IMR-90 (cell line): Measurements from ENCODE around the gene NF1. TPM values are rescaled to one million over a fixed set of nuclear protein-coding genes. Genes with fewer than 3 reads are reported as not detected.

Source experiments
- ATAC-seq: fragments of 200-7000 bp; cut with Tn5 transposase; 2 replicates; pipeline ENCODE4 v1.9.1; 2020; ENCODE audit warnings: low read depth, mild to moderate bottlenecking, moderate library complexity
- BruUV-seq: library from RNA; stranded (reverse); fragments of 400-500 nt; replicated peaks from 2 replicates; lab custom pipeline; 2021; lab: Mats Ljungman, UMichigan
- CTCF ChIA-PET: fragments of 300-600 bp; formaldehyde crosslinking; extraction: SDS; loops from one replicate; lab custom pipeline; 2021; ENCODE audit warnings: antibody characterized with exemption; lab: Yijun Ruan, JAX
- POLR2A ChIA-PET: fragments of 300-600 bp; sonication (Branson Sonifier 250); formaldehyde crosslinking; loops from one replicate; lab custom pipeline; 2022; ENCODE audit warnings: antibody characterized with exemption; ENCODE audit not compliant: unreplicated experiment; lab: Charles Lee
- DNase-seq: peaks from one replicate; pipeline ENCODE4 v3.0.0; 2013
- H2AFZ ChIP-seq: replicated peaks from 2 replicates; pipeline ENCODE3; 2013; ENCODE audit warnings: low read length, mild to moderate bottlenecking; ENCODE audit not compliant: poor library complexity
- H2AK5ac ChIP-seq: 2 replicates; pipeline ENCODE4 v1.6.1; 2013; ENCODE audit warnings: low read depth, low read length, inconsistent platforms
- H2AK9ac ChIP-seq: replicated peaks from 2 replicates; pipeline ENCODE3; 2013; ENCODE audit warnings: mild to moderate bottlenecking, low read depth, low read length, moderate library complexity; ENCODE audit not compliant: poor library complexity
- H2BK120ac ChIP-seq: 2 replicates; pipeline ENCODE4 v1.6.1; 2013; ENCODE audit warnings: low read depth, low read length, inconsistent platforms
- H2BK15ac ChIP-seq: 3 replicates; pipeline ENCODE4 v1.6.1; 2013; ENCODE audit warnings: low read depth, low read length, inconsistent platforms
- H2BK20ac ChIP-seq: 2 replicates; pipeline ENCODE4 v1.6.1; 2013; ENCODE audit warnings: low read depth, mild to moderate bottlenecking, inconsistent platforms, low read length, moderate library complexity
- H2BK5ac ChIP-seq: 2 replicates; pipeline ENCODE4 v1.6.1; 2013; ENCODE audit warnings: mild to moderate bottlenecking, low read depth, low read length, inconsistent platforms; ENCODE audit not compliant: poor library complexity, severe bottlenecking
- H3K14ac ChIP-seq: replicated peaks from 2 replicates; pipeline ENCODE4 v1.6.1; 2013; ENCODE audit warnings: low read depth, low read length, inconsistent platforms
- H3K18ac ChIP-seq: 2 replicates; pipeline ENCODE4 v1.6.1; 2013; ENCODE audit warnings: low read depth, low read length, control low read depth
- H3K23ac ChIP-seq: 2 replicates; pipeline ENCODE4 v1.6.1; 2013; ENCODE audit warnings: low read depth, low read length, inconsistent platforms
- H3K27ac ChIP-seq: 2 replicates; pipeline ENCODE4 v1.5.1; 2013; ENCODE audit warnings: mild to moderate bottlenecking, control low read depth, low read length; ENCODE audit not compliant: insufficient read depth
- H3K27me3 ChIP-seq: 2 replicates; pipeline ENCODE4 v1.6.1; 2013; ENCODE audit warnings: low read length; ENCODE audit not compliant: control insufficient read depth, insufficient read depth
- H3K36me3 ChIP-seq: 2 replicates; pipeline ENCODE4 v1.6.1; 2013; ENCODE audit warnings: low read length, mixed read lengths; ENCODE audit not compliant: control insufficient read depth, insufficient read depth
- H3K4ac ChIP-seq: 2 replicates; pipeline ENCODE4 v1.6.1; 2013; ENCODE audit warnings: low read depth, low read length, inconsistent platforms
- H3K4me1 ChIP-seq: 2 replicates; pipeline ENCODE4 v1.6.1; 2013; ENCODE audit warnings: low read length, mixed read lengths; ENCODE audit not compliant: control insufficient read depth, insufficient read depth
- H3K4me2 ChIP-seq: 2 replicates; pipeline ENCODE4 v1.6.1; 2013; ENCODE audit warnings: low read depth, mild to moderate bottlenecking, control low read depth, low read length, moderate library complexity
- H3K4me3 ChIP-seq: 2 replicates; pipeline ENCODE4 v1.5.1; 2013; ENCODE audit warnings: low read depth, mild to moderate bottlenecking, control low read depth, low read length, moderate library complexity; ENCODE audit not compliant: insufficient read depth
- H3K56ac ChIP-seq: 2 replicates; pipeline ENCODE4 v1.6.1; 2013; ENCODE audit warnings: low read length, inconsistent platforms; ENCODE audit not compliant: insufficient read depth; ENCODE audit errors: extremely low read depth
- H3K79me1 ChIP-seq, 2 experiments: 2 replicates each; pipeline ENCODE4 v1.6.1; 2013; ENCODE audit warnings: low read length in 2 of 2, inconsistent platforms in 1 of 2, low read depth in 1 of 2
- H3K9ac ChIP-seq: 2 replicates; pipeline ENCODE4 v1.6.1; 2013; ENCODE audit warnings: low read depth, low read length, control low read depth
- H3K9me1 ChIP-seq: 2 replicates; pipeline ENCODE4 v1.6.1; 2013; ENCODE audit warnings: low read length, inconsistent platforms; ENCODE audit not compliant: insufficient read depth
- H3K9me3 ChIP-seq: 2 replicates; pipeline ENCODE4 v1.6.1; 2013; ENCODE audit warnings: low read length; ENCODE audit not compliant: control insufficient read depth, insufficient read depth
- H4K20me1 ChIP-seq: 2 replicates; pipeline ENCODE4 v1.6.1; 2013; ENCODE audit warnings: low read length, inconsistent platforms; ENCODE audit not compliant: insufficient read depth
- H4K5ac ChIP-seq: 2 replicates; pipeline ENCODE4 v1.6.1; 2013; ENCODE audit warnings: mild to moderate bottlenecking, low read depth, low read length, control low read depth
- H4K8ac ChIP-seq, 2 experiments: 2 replicates each; pipeline ENCODE4 v1.6.1; 2013; ENCODE audit warnings: low read depth in 2 of 2, low read length in 2 of 2, control low read depth in 1 of 2, inconsistent platforms in 1 of 2
- H4K91ac ChIP-seq: 2 replicates; pipeline ENCODE4 v1.6.1; 2013; ENCODE audit warnings: low read depth, low read length, inconsistent platforms; ENCODE audit not compliant: insufficient read depth
- ELK1 ChIP-seq: fragments of 150-350 bp; IDR thresholded peaks from 2 replicates; pipeline ENCODE4 v1.6.1; 2016; ENCODE audit warnings: low read depth, mild to moderate bottlenecking, low read length, moderate library complexity, borderline replicate concordance
- NFE2L2 ChIP-seq: fragments of 150-350 bp; IDR thresholded peaks from 2 replicates; pipeline ENCODE4 v1.6.1; 2016; ENCODE audit warnings: low read depth, mild to moderate bottlenecking, low read length
- WGBS, 2 experiments: methylation state at CpG; one replicate each; pipeline versions ENCODE4 v1.1.5 to v1.1.7; 2013; ENCODE audit warnings: missing lambda C conversion rate in 2 of 2; ENCODE audit not compliant: insufficient read length in 1 of 2; ENCODE audit errors: extremely low coverage in 2 of 2; 5-methylcytosine and 5-hydroxymethylcytosine counted together
- dilution Hi-C: fragments of 300-500 bp; cut with HindIII; formaldehyde crosslinking; loops from one replicate; pipeline ENCODE4 v1.14.3; 2018; ENCODE audit warnings: low sequenced_read_pairs; ENCODE audit not compliant: unreplicated experiment
- in situ Hi-C: fragments of 300-500 bp; cut with MboI; formaldehyde crosslinking; loops from 3 replicates; pipeline ENCODE4 v1.14.3; 2019; ENCODE audit warnings: low sequenced_read_pairs, inconsistent platforms, mixed read lengths
- intact Hi-C: fragments of 100-400 bp; cut with micrococcal nuclease; formaldehyde crosslinking; loops from 2 replicates; pipeline ENCODE4 v1.10.0; 2022
- polyA plus RNA-seq, 3 experiments: library from polyadenylated mRNA; depleted of rRNA; stranded (reverse); fragments of >200 nt; gene quantifications; 2 replicates each; pipeline ENCODE4 v1.2.3, GENCODE V29; 2012; ENCODE audit warnings: low replicate concordance in 1 of 3
- total RNA-seq: library from RNA; depleted of rRNA; stranded (reverse); fragments of >200 nt; gene quantifications from 2 replicates; pipeline ENCODE4 v1.2.3, GENCODE V29; 2012

The NF1 gene
- total and polyA plus RNA-seq, 2 of the 4 experiments (the other 2 are of a cell fraction) = 17.9 to 48.6 TPM

DNA sequence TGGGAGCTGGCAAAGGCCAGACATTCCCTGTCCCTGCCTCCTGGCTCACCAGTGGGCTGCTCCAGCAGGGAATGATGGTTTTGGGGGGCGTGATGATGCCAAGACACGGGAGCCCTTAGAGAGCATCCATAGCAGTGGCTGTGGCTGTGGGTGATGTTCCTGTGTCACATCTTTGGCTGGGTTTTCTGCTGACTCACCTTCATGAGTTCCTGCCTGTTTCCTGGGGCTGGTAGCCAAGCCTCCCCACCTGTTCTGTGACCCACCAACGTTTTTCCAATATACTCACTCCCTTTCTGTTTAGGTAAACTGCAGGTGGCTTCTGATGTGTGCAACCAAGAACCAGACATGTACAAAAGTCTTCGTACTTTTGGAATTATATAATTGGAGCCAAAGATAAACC, 16.5 kb upstream of the NF1 start:
- H4K20me1 ChIP-seq = no peaks in the 10 kb centered on the region
- WGBS, 2 experiments = 80% methylated on average over 1 of the region's 4 CpGs; no CpG with 5 or more reads in 1 of the 2 experiments
- no peak overlapping the region; the same call in 1 of the 2 replicates for H3K14ac ChIP-seq
- H2AFZ ChIP-seq = no peak overlapping the region
- H4K8ac ChIP-seq = no peak overlapping the region
- no peak overlapping the region for H4K91ac ChIP-seq
- no peak overlapping the region for H3K56ac ChIP-seq
- no peak overlapping the region for H3K4ac ChIP-seq
- H2BK120ac ChIP-seq = no peak overlapping the region
- no peaks in the 10 kb centered on the region for H3K9me3 ChIP-seq
- peak; percentile 18 for DNase-seq
- H4K5ac ChIP-seq = no peak overlapping the region
- H3K9me1 ChIP-seq = peaks cover 11% of the 10 kb centered on the region
- no peak overlapping the region for H3K18ac ChIP-seq
- no peak overlapping the region for H3K27ac ChIP-seq
- H2BK15ac ChIP-seq = no peak overlapping the region
- CTCF ChIA-PET = no interaction called here
- H3K9ac ChIP-seq = no peak overlapping the region
- no peaks in the 10 kb centered on the region for H3K79me1 ChIP-seq
- H2AK5ac ChIP-seq = no peak overlapping the region
- peak overlapping the region; percentile 73 for H2AK9ac ChIP-seq
- intact Hi-C loops (no loop called here), in situ Hi-C loops (no loop called here), dilution Hi-C loops (no loop called here)
- no peak overlapping the region for H3K4me3 ChIP-seq
- peak; percentile 54; the same call in 1 of the 2 replicates for TF ChIP-seq NFE2L2
- TF ChIP-seq ELK1 = no peak
- no peak overlapping the region for H2BK5ac ChIP-seq
- ATAC-seq = no peak
- H2BK20ac ChIP-seq = no peak overlapping the region
- H3K23ac ChIP-seq = no peak overlapping the region
- POLR2A ChIA-PET = no interaction called here
- no peaks in the 10 kb centered on the region for H3K36me3 ChIP-seq
- peaks cover 4% of the 10 kb centered on the region for H3K4me1 ChIP-seq
- H3K4me2 ChIP-seq = no peak overlapping the region
- BruUV-seq = no TSS peak
- H3K27me3 ChIP-seq = no peaks in the 10 kb centered on the region
